Spleen (tissue), 7 donors: Measurements from ENCODE around the gene GTF3C5.

Experiments
- CTCF ChIP-seq, 11 experiments: fragments of 200-600 bp in 7 of 11; fragments of 450-650 bp in 4 of 11; sonication (generic) in 4 of 11; IDR thresholded peaks in 8 of 11; conservative IDR thresholded peaks in 3 of 11; 1 replicate in 7 of 11; 2 replicates in 4 of 11; pipeline versions ENCODE4 v1.4.0 to v1.8.0; 2016 to 2021; ENCODE audit warnings: antibody characterized with exemption in 11 of 11, inconsistent platforms in 4 of 11, mild to moderate bottlenecking in 1 of 11
- POLR2A ChIP-seq, 3 donors: fragments of 450-650 bp; IDR thresholded peaks; one replicate each; pipeline ENCODE4 v1.5.1; 2017; ENCODE audit warnings: antibody characterized with exemption in 3 of 3, mild to moderate bottlenecking in 1 of 3
- POLR2AphosphoS5 ChIP-seq, 3 donors: sonication (generic); formaldehyde crosslinking; IDR thresholded peaks; one replicate each; pipeline ENCODE4 v1.5.1; 2017; ENCODE audit warnings: antibody characterized with exemption in 3 of 3
- donor health status: DM: no; HTN: no; CAD: no; lungs with moderate emphysema.
- donor health status: DM: no; HTN: no; CAD: no.
- donor health status: DM: no; HTN: no; CAD: no.

- no peak for TF ChIP-seq CTCF (IDR thresholded peaks at IDR 0.05 in 8 of 11, conservative IDR thresholded peaks at IDR 0.05 in 3 of 11)
- TF ChIP-seq POLR2A (IDR thresholded peaks at IDR 0.05) = no peak
- no peak for TF ChIP-seq POLR2AphosphoS5 (IDR thresholded peaks at IDR 0.05)
Observed at GRCh38 chr9:133023117-133023890, 7.5 kb upstream of the GTF3C5 start.
